IPS-18a (cell line): Measurements from ENCODE around the gene CACHD1.

Source experiments
- H3K27ac ChIP-seq: one replicate; pipeline ENCODE4 v1.5.1; 2013; ENCODE audit warnings: low read length
- H3K27me3 ChIP-seq: one replicate; pipeline ENCODE4 v1.6.1; 2013; ENCODE audit warnings: mild to moderate bottlenecking, low read length; ENCODE audit not compliant: control insufficient read depth, insufficient read depth
- H3K36me3 ChIP-seq: one replicate; pipeline ENCODE4 v1.6.1; 2013; ENCODE audit warnings: low read depth, low read length; ENCODE audit not compliant: control insufficient read depth
- H3K4me1 ChIP-seq: one replicate; pipeline ENCODE4 v1.6.1; 2013; ENCODE audit warnings: low read depth, low read length; ENCODE audit not compliant: control insufficient read depth
- H3K4me3 ChIP-seq: one replicate; pipeline ENCODE4 v1.5.1; 2013; ENCODE audit warnings: low read length
- H3K9ac ChIP-seq: one replicate; pipeline ENCODE4 v1.6.1; 2013; ENCODE audit warnings: mild to moderate bottlenecking, low read length, moderate library complexity
- H3K9me3 ChIP-seq: one replicate; pipeline ENCODE4 v1.6.1; 2013; ENCODE audit warnings: low read depth, low read length; ENCODE audit not compliant: control insufficient read depth

CACHD1 gene

DNA sequence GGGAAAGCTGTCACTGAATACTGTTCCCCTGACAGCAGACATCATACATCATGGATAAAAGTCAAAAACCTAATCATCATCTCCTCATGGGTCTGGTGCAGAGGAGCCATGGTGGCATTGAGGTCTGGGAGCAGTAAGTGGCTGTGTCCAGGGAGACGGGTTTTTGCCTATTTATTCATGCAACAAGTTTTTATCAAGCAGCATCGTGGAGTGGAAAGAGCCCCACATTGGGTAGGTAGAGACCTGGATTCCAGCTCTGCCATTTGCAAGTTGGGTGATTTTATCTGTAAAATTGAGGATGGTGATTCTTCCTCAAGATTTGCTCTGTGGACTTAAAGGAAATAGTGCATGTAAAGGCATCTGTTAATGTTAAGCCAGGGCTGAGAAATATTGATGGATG, 4.2 kb downstream of the CACHD1 start:
- Histone ChIP-seq H3K4me1 (peaks cover 52% of the 10 kb centered on the region), H3K27me3 (peaks cover 4% of the 10 kb centered on the region), H3K9ac (peak overlapping the region; percentile 78), H3K9me3 (no peaks in the 10 kb centered on the region), H3K36me3 (peaks cover 5% of the 10 kb centered on the region), H3K27ac (no peak overlapping the region), H3K4me3 (peak overlapping the region; percentile 100)

DNA sequence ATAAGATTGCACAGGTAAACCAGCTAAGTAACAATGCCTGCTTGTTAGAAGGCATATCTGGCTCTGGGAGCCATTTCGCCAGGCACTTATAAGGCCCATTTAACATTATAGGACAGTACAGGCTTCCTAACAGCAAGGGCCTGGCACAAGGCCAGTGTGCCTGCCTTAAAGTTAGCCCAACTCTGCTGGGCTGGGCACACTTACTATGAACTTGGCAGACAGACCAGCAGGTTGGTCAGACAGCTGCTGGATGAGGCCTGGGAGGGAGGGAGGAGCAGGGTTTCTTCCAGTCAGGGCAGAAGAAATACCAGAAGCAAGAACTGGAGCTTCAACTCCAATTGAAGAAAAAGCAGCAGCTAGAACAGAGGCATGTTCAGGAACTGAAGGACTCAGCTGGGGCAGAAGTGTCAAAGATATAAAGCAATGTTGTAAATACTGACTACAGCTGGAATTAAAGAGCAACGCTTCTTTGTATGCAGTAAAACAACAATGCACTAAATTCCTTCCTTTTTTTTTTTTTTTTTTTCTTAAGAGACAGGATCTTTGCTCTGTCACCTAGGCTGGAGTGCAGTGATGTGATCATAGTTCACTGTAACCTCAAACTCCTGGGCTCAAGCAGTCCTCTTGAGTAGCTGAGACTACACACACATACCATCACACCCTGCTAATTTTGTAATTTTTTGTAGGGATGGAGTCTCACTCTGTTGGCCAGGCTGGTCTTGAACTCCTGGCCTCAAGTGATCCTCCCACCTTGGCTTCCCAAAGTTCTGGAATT, 4.9 kb downstream of the CACHD1 start:
- Histone ChIP-seq H3K27ac (no peak overlapping the region), H3K9me3 (no peaks in the 10 kb centered on the region), H3K4me3 (peak overlapping the region; percentile 100), H3K36me3 (peaks cover 5% of the 10 kb centered on the region), H3K27me3 (no peaks in the 10 kb centered on the region), H3K4me1 (peaks cover 55% of the 10 kb centered on the region), H3K9ac (no peak overlapping the region)

GRCh38 chr1:64476251-64476952, 6.5 kb downstream of the CACHD1 start:
- H3K36me3 ChIP-seq, result peaks cover 5% of the 10 kb centered on the region
- no peak overlapping the region for H3K27ac ChIP-seq
- H3K27me3 ChIP-seq, result no peaks in the 10 kb centered on the region
- no peaks in the 10 kb centered on the region for H3K9me3 ChIP-seq
- H3K4me3 ChIP-seq, result no peak overlapping the region
- no peak overlapping the region for H3K9ac ChIP-seq
- H3K4me1 ChIP-seq, result peaks cover 69% of the 10 kb centered on the region

DNA sequence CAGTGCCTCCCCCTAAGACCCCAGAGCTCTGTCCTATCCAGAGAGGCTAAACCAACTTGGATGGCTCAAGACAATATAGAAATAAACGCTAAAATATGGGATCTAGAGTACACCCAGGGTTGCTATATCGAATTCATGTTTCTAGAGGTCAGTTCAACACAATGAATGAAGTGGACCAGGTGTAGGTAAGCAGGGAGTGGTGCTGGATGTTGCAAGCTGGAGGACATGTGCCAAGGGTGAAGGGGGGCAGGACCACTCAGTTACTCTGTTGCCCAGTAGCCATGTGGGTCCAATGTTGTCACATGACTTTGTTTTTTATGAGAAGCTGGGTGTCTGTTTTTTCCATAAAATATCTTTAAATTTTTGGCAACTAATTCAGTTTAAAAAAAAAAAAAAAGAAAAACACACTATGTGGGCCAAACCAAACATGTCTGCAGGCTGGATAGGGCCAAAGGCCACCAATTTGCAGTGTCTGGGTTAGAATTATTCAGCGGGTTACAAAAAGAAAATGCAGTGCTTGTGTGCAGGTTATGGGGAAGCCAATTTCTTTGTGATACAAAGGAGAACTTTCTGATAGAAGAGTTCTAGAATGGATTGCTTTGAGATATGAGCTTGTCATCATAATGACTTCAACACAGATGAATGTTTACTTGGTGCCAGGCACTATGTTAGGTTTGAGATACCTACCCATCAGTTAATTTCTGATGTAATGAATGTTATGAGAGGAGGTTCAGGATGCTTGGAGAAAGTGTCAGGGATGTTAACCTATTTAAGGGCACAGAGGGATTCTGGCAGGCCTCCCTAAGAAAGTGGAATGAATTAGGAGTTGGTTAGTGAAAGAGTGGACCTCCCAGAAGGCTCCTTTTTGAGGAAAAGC, 8.9 kb downstream of the CACHD1 start:
- H3K9ac ChIP-seq, result no peak overlapping the region

DNA sequence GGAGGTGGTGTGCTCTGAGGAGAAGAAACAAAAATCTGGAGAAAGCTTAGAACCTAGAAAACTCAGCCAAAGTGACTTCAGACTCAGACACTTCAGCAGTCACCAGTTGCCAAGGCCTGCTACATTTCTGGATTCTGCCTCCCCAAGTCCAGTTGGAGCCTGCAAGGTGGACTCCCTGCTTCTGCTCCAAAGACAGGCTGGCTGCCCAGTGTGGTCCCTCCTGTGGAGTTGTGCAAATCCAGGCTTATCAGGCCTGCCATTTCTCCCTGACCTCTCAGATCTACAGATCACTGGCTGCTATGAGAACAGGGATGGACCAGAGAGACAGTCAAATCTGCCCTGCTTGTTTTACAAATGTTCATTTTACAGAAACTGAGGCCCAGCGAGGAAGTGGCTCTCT, 9.9 kb downstream of the CACHD1 start:
- Histone ChIP-seq H3K36me3 (peaks cover 5% of the 10 kb centered on the region), H3K27me3 (no peaks in the 10 kb centered on the region), H3K27ac (no peak overlapping the region), H3K9me3 (no peaks in the 10 kb centered on the region), H3K4me1 (peaks cover 58% of the 10 kb centered on the region), H3K9ac (no peak overlapping the region), H3K4me3 (no peak overlapping the region)

More for the DNA sequence above, 8.9 kb downstream of the CACHD1 start:
- H3K27ac ChIP-seq, result no peak overlapping the region
- no peaks in the 10 kb centered on the region for H3K27me3 ChIP-seq
- H3K36me3 ChIP-seq, result peaks cover 5% of the 10 kb centered on the region
- H3K4me3 ChIP-seq, result no peak overlapping the region
- H3K4me1 ChIP-seq, result peaks cover 67% of the 10 kb centered on the region
- H3K9me3 ChIP-seq, result no peaks in the 10 kb centered on the region

DNA sequence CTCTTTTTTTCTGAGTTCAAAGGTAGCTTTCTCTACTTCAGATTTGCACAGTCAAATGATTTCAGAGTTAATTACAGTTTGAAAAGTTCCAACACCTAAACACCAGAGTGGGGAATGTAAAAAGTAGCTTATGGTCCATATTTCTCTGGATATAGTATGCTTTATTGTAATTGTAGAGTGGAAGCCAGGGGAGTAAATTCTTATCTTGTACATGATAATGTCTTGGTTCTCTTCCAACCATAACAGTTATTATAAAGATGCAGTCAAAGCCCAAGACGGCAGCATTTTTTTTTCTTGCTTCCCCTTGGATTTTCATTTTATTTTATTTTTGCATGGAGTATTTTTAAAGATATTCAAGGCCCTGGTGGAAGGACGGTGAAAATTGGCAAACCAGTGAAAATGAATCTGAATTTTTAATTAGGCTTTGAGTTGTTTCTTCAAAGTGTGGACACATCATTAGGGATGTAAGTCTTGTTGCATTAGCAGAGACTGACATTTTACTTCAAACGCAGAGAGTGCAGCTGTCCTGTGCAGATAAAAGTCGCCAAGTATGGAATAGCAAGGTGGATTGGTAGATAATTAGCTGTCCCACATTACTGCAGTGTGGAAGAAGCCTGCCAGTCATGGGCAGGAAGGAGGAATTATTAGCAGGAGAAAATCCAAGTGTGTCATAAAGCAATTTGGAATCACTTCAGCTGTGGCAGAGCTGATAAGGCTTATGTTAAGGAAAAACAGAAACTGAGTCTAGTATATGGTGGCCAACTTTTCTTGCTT, 11.3 kb downstream of the CACHD1 start:
- H3K27ac ChIP-seq, result no peak overlapping the region
- no peaks in the 10 kb centered on the region for H3K27me3 ChIP-seq
- H3K36me3 ChIP-seq, result no peaks in the 10 kb centered on the region
- no peak overlapping the region for H3K9ac ChIP-seq
- H3K4me1 ChIP-seq, result peaks cover 49% of the 10 kb centered on the region
- H3K9me3 ChIP-seq, result no peaks in the 10 kb centered on the region
- H3K4me3 ChIP-seq, result no peak overlapping the region

- peaks cover 48% of the 10 kb centered on the region for H3K4me1 ChIP-seq
- H3K9me3 ChIP-seq, result no peaks in the 10 kb centered on the region
- H3K27ac ChIP-seq, result no peak overlapping the region
- no peak overlapping the region for H3K9ac ChIP-seq
- no peak overlapping the region for H3K4me3 ChIP-seq
- no peaks in the 10 kb centered on the region for H3K36me3 ChIP-seq
- no peaks in the 10 kb centered on the region for H3K27me3 ChIP-seq
Observed at GRCh38 chr1:64482128-64482527, 12.2 kb downstream of the CACHD1 start.

- Histone ChIP-seq H3K9me3 (no peaks in the 10 kb centered on the region), H3K27ac (no peak overlapping the region), H3K4me1 (peaks cover 53% of the 10 kb centered on the region), H3K4me3 (no peak overlapping the region), H3K27me3 (no peaks in the 10 kb centered on the region), H3K36me3 (no peaks in the 10 kb centered on the region), H3K9ac (no peak overlapping the region)
Observed at GRCh38 chr1:64482720-64483119, 12.8 kb downstream of the CACHD1 start.

- Histone ChIP-seq H3K9ac (no peak overlapping the region), H3K4me1 (peaks cover 57% of the 10 kb centered on the region), H3K9me3 (no peaks in the 10 kb centered on the region), H3K36me3 (no peaks in the 10 kb centered on the region), H3K27me3 (no peaks in the 10 kb centered on the region), H3K4me3 (no peak overlapping the region), H3K27ac (no peak overlapping the region)
Observed at GRCh38 chr1:64483731-64484414, 13.9 kb downstream of the CACHD1 start.

DNA sequence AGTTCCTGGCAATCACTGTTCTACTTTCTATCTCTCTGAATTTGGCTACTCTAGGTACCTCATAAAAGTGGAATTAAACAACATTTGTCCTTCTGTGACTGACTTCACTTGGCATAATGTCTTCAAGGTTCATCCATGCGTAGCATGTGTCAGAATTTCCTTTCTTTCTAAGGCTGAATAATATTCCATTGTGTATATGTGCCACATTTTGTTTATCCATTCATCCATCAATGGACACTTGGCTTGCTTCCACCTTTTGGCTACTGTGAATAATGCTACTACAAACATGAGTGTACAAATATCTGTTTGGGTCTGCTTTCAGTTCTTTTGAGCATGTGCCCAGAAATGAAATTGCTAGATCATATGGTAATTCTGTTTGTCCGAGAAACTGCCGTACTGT, 14.7 kb downstream of the CACHD1 start:
- Histone ChIP-seq H3K27me3 (no peaks in the 10 kb centered on the region), H3K4me1 (peaks cover 57% of the 10 kb centered on the region), H3K36me3 (no peaks in the 10 kb centered on the region), H3K9me3 (no peaks in the 10 kb centered on the region), H3K4me3 (no peak overlapping the region), H3K9ac (no peak overlapping the region), H3K27ac (no peak overlapping the region)
